GM19438 (cell line): ENCODE measurements around the gene RASA2.
"Not testable (repeated sequence)": the region's sequence is repeated elsewhere in the genome, so short reads cannot be mapped to it uniquely, and the experiment has no call there.

ENCODE experiments used
- ATAC-seq: cut with Tn5 transposase; IDR thresholded peaks from one replicate; pipeline ENCODE4 v1.9.1; 2021; ENCODE audit warnings: low read depth; ENCODE audit not compliant: unreplicated experiment

Gene RASA2

DNA sequence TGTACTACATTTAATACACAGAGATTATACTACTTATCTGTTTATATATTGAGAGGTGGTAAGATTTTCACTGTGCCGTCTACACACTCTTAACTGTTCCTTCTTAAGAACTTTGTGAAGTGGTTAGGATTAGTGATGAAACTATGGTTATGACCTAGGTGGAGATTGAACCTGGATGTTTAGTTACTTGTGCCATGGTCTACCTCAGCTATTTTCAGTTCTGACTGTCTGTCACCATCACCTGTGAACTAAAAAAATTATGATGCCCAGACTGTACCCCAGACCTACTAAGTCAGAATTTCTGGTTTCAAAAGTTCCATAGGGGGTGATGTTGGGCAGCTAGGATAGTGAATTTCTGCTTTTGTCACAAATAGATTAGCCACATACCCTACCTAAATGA is 6.4 kb downstream of the RASA2 start:
- no peak for ATAC-seq

DNA sequence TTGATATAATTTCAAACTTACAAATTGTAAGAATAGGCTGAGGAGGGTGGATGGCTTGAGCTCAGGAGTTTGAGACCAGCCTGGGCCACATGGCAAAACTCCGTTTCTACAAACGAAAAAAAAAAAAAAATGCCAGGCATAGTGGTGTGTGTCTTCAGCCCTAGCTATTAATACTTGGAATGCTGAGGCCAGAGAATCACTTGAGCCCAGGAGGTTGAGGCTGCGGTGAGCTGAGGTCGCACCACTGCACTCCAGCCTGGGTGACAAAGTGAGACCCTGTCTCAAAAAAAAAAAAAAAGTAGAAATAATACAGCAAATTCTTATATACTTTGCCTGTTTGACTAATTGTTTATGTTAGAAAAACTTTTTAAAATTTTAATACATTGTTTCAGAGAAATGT is 10.8 kb downstream of the RASA2 start:
- not testable (repeated sequence) for ATAC-seq

DNA sequence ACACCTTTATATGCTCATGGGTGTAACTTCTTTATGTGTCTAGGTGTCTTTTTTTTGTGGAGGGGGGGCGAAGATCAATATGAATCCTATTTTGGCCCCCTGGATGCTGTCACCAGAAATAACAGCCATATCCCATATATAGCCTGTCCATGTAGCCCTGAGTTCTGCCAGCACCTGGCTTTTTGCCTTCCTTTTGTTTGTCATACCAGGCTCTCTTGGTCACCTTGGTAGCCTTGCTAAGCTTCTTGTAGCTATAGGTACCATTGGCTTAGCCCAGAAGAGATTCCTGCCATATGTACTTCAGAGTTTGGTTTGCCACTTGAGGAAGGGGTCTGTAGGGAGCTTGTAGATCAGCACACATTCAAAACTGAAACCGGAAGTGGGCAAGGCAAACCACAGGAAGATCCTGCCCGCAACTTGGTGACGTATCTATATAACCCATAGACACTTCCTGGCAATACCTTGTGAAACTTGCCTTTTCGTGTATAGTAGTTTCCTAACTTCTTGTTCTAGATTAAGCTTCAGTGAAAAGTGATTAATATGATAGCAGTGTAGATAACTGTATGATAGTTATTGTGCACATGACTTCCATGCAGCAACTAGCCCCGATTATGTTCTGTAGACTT is 11.9 kb downstream of the RASA2 start:
- ATAC-seq = peak; percentile 96

DNA sequence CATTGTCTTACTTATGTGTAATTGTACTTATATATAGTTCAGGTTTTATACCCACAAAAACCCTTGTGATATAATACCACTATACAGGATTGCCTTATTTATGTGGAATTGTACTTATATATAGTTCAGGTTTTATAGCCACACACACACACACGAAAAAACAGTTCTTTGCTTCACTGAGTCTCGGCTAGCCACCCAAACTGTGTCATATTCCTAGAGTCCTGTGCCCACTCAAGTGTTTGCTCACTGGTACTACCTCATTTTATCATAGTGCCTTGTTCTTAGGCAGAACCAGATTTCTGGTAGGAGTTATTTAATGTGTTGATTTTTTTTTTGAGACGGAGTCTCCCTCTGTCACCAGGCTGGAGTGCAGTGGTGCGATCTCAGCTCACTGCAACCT is 12.5 kb downstream of the RASA2 start:
- ATAC-seq = no peak

DNA sequence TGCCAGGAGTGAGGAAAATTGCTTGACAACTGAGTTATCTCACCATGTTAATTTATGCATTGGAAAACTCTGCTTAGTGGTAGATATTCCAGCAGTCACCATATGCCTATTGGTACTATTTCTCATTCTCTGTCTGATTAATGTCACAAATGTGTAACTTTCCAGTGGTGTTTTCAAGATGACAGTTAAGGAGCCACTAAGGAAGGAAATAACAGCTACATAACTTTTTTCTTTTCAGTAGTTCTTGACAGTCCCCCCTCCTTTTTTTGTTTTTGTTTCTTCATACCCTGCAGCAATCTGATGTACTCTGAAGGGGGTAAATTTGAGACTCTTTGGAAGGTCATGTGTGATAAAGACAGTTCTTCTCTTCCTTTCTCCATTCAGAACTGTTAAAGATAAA is 13.1 kb downstream of the RASA2 start:
- no peak for ATAC-seq

DNA sequence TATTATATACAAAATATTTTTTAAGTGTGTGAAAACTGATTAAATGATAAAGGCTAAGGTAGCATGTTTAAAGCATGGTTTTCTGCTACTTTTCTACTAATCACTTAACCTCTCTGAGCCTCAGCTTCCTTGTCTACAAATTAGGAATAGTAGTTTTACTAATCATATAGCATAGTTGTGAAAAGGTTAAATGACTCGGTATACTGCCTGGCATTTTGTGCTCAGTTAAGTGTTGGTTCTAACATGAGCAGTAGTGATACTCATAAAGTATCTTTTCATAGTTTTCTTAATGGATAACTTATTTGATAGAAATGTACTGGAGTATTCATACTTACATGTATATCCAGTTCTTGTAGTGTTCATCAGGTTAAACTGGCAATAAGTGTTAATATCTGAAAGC is 13.6 kb downstream of the RASA2 start:
- no peak for ATAC-seq

DNA sequence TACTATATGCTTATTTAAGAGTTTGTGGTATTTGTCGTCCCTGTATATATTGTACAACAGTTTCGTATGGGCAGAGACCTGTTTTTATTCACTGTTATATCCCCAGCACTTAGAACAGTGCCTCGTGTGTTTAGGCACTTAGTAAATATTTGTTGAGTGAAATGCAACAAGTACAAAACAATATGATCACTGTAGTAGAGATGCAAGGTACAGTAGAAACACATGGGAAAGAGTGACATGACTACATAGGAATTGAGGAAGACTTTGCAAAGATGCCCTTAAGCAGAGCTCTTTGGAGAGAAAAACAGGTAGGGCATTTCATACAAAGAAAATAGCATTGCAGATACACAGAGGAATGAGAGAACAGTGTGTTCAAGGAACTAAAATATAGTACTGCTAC is 18.3 kb downstream of the RASA2 start:
- no peak for ATAC-seq

DNA sequence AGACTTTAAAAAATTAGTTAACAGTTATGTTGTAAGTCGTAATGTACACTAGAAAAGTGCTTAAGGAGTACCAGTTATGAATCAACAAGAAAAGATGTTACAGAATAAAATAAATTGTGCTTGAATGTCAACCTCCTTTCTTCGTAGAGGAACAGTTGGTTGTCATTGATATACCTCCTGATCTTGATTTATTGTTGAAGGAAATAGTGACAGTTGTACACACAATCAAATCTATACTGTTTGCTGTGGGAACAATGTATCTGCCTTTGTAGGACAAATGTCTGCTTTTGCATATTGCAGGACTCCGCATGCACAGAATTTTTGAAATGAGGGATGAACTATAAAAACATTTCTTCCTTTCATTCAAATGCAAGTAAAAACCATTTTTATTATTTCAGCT is 19.2 kb downstream of the RASA2 start:
- ATAC-seq = no peak

DNA sequence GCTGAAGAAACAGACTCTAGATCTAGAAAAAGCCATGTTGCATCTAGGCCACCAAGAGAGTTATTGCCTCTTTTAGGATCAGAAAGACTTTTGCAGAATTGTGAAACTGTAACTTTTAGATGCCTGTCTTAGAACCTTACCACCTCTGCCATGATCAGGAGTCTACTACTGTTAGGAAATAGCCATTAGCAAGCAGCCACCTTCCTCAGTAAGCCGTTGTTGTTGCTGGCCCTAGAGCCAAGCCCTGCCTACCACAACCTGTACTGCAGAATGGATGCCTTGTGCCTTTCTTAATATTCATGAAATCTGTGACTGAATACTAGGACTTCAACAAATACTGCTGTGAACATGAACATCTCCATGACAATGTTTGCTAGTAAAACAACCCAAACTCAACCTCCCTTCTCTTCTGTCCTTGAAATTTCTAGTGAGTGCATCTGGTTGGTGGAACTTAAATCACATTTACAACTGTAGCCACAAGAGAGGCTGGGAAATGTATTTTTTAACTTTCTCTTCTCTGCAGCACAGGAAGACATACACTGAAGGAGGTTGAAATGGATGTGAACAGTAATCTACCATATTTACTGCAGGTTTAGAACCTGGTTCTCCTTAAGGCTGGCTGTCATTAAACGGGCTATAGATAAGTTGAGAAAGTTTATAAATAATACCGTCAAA is 20.7 kb downstream of the RASA2 start:
- ATAC-seq = no peak

DNA sequence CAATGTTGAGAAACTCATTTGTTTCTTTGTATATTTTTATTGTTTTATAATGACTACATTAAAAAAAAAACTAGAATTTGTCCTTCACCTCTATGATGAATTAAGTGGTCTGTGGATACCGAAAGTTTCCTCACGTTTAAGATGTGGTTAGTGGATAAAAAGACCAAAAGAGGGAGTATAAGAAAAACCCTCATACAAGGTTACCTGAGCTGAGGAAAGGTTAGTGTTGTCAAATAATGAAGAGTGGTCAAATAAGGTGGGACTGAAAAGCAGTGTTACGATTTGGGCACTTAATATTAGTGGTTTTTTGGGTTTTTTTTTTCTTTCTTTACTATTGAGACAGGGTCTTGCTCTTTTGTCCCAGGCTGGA is 21.2 kb downstream of the RASA2 start:
- no peak for ATAC-seq

DNA sequence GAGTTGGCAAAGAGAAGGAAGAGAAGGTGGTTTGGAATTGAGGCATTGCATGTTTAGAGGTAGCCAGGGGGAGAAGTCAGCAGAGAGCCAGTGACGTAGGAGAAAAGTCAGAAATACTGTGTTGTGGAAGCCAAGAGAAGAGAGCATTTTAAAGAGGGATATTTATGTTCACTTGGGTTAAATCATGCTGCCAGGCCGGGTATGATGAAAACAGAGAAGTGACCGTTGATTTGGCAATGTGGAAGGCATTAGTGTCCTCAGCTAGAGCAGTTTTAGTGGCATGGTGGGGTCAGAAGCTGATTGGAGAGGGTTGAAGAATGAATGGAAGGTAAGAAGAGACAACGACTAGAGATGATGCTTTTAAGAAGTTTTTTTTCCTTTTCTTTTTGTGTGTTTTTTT is 24.5 kb downstream of the RASA2 start:
- ATAC-seq = no peak

DNA sequence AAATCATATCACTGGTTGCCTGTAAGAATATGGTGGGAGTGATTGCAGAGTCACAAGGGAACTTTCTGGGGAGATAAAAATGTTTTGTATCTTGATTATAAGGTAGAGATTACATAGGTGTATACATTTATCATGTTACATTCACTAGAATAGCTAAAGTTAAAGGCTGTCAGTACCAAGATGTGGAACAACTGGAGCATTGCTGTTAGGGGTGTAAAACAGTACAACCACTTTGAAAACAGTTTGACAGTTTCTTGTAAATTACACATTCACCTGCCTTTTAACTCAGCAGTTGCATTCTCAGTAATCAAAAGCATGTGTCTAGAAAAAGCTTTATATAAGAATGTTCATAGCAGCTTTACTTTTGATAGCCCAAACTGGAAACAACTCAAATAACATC is 27.6 kb downstream of the RASA2 start:
- no peak for ATAC-seq

DNA sequence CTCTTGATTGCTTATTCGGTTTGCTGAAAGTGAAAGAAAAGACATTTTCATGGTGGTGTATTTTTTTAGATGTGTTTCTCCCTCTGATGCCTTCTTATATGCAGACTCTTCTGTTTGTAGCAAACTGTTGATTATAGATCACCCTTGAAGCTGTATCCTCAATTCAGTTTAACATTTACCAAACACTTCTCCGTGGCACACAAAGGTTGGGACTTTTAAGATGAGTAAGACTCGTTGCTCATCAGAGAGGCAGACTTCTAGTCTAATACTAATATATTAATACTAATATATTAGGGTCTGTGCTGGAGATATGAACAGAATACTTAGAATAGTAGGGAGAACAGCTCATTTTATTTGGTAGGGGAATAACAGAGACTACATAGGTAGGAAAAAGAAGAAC is 32.8 kb downstream of the RASA2 start:
- no peak for ATAC-seq

DNA sequence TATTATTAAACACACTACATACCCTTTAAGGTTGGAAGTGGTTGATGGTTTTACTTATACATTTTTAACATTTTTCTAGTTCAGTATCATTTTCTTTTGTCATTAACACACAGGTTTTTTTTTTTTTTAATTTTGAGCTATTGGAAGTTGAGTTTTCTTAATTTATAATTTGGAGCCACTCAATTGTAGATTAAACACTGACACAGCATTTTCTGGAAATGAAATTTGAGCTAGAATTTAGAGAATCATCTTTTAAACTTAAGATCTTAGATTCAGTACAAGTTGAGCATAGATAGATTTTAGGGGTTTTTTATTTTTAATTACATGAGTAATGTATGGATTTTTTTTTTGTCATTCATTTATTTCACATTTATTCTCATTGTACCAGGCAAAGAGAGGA is 35.0 kb downstream of the RASA2 start:
- no peak for ATAC-seq

DNA sequence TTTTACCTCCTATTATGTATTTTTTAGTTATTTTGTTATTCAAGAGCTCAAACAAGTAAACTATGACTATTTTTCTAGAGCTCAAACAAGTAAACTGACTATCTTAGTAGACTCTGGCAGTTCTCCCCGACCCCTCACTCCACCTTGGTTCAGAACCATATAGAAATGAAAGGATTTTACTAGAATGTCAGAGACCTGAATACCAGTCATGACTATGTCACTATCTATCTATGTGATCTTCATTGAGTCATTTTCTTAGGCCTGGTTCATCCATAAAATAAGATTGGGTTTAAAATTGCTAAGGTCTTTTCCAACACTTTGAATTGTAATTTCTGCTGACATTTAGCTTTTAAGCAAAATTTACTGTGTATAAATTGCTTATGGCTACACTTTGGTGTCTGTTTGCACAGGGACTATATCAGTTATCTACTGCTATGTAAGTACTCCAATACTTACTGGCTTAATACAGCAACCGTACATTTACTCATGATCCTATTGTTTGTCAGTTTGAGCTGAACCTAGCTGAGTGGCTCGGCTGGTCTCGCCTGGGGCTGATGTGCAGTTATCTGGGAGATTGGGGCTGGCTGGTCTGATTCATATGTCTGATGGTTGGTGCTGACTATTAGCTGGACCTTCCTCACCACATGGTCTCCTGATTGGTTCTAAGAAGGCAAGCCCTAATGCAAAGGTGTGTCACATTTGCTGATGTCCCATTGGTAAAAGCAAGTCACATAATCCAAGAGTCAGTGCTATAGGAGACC is 37.0 kb downstream of the RASA2 start:
- no peak for ATAC-seq

DNA sequence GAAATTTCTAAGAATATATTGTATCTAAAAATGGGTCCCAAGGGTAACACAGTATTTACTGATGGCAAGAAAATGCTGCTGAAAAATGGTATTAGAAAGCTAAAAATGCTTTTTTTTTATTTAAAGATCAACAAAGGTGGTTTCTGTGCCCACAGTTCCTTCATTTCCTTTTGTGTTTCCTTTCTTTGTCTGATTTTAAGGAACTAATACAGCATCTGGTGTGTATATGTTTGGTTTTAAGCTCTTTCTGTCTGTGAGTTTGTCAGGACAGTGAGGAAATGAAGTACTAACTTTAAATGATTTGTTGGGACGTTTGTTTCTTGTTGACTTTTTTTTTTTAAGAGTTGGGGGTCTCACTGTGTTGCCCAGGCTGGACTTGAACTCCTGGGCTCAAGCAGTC is 38.2 kb downstream of the RASA2 start:
- ATAC-seq = no peak

DNA sequence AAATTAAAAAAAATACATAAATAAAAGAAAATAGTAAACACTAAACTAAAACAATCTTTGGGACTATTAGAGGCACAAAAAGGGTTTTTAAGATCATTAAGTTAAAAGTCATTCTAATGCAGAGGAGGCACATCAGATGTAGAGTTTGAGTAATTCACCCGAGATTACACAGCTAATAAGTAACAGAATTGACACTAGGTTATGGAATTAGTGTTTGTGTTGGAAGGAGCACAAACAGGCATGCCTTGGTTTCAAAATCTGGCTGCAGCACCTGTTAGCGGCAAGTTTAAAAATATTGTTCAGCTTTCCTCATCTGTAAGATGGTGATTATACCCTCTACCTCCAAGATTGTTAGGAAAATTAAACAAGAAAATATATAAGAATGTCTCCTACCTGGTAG is 39.0 kb downstream of the RASA2 start:
- no peak for ATAC-seq

DNA sequence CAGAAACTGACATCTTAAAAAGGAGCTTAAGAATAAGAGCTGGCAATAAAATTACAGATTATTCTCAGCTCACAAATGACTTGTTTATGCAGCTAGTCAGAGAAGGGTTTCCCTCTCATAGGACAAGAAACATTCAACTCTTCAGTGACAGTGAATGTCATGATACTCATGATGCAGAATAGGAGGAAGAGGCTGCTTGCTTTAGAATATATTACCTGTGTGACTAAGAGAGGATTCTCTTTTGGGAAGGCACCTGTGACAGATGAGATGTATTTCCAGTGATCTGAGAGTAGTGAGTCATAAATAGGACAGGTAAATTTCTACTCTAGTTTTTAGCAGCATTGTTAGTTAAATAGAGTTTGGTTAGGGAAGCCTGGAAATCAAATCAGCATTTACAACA is 39.9 kb downstream of the RASA2 start:
- no peak for ATAC-seq

DNA sequence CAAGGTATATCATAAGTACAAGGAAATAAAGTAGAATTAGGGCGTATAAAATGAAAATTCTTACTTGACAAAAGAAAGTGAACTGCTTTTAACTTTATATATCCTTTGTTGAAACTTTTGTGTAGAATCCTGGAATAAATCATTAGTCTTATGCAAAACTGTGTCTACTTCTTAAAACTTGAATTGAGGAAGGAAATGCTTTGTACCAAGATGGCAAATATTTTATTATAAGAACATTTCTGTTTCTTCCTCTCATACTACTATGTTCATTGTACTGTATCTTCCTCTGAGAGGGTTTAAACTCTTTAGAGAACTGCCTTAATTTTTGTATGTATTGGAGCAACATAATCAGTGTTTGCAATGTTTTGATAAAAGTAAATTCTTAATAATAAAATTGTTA is 42.0 kb downstream of the RASA2 start:
- ATAC-seq = no peak

DNA sequence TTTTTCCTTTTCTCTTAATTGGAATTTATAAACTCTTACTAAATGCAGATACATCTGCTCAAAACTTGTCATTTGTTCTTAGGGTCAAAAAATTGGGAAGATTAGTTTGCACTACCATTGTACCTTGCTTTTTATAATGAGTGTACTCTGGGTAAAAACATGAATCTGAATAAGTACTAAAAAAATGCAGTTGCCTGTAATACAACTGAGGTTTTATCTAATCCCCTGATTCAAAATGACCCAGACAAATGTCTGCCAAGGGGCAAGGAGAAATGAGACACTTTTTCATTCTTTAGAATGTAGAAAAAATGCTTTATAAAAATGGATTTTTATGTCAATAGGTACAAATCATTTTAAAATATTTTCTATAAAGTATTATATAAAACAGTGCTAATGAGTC is 42.4 kb downstream of the RASA2 start:
- ATAC-seq = no peak

DNA sequence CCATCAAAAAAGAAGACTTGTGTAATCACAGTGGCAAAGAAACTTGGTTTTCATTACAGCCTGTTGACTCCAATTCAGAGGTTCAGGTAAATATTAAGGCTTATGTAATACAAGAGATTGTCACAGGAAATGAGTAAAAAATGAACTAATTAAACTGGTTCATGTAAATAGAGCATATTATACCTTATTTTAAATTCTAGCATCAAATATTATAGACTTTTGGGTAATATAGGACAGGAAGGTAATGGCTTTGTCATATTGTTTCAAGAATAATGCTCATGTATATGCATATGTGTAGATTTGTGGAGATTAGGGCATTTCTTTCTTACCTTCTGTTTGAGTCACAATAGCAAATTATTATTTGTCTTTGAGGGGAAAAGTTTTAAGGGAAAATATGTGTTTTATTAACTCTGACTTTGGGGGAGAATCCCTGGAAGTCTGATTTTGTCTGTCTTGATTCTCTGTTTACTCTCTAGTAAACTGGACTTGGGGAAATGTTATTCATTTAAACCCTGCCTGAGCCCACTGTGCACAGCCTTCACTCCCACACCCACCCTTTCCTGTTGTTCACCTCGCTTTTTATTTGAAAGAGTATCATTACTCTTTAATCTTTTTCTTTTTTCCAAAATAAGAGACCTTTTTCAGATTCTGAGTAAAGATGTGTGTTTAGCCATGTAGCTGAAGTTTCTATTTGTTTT is 43.0 kb downstream of the RASA2 start:
- no peak for ATAC-seq

DNA sequence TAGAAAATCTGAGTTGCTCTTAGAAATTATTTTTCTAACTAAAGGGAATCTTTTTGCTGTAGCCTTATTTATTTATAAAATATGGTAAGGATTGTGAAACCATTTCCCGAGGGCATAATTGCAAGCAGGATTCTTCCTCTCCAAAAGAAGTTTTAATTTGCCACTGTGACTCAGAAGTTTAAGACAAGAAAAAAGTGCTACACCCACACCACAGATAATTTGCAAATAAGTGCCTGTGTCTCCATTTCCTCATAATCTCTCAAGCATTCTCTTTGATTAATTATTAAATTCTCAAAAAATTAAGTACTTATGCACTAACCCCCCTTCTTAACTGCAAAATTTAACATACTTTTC is 43.6 kb downstream of the RASA2 start:
- ATAC-seq = no peak
